BJ (cell line): ENCODE results near the gene YPEL1. TPM values are rescaled to one million over a fixed set of nuclear protein-coding genes. Genes with fewer than 3 reads are reported as not detected.
"Not testable (repeated sequence)": the region's sequence is repeated elsewhere in the genome, so short reads cannot be mapped to it uniquely, and the experiment has no call there.

Experiments used
- CTCF ChIA-PET: fragments of 350-600 bp; formaldehyde crosslinking; extraction: SDS; loops from one replicate; lab custom pipeline; 2021; ENCODE audit warnings: antibody characterized with exemption, inconsistent platforms; lab: Yijun Ruan, JAX
- POLR2A ChIA-PET: fragments of 300-600 bp; sonication (Branson Sonifier 250); formaldehyde crosslinking; extraction: SDS; loops from one replicate; lab custom pipeline; 2021; ENCODE audit warnings: antibody characterized with exemption; lab: Charles Lee
- DNase-seq: peaks from one replicate; pipeline ENCODE4 v3.0.0-alpha.2; 2011; ENCODE audit warnings: low read depth
- H3K27me3 ChIP-seq: 2 replicates; pipeline ENCODE4 v1.6.0; 2011; ENCODE audit warnings: low read length; ENCODE audit not compliant: control insufficient read depth, insufficient read depth
- H3K36me3 ChIP-seq: 2 replicates; pipeline ENCODE4 v1.5.1; 2011; ENCODE audit warnings: low read length; ENCODE audit not compliant: control insufficient read depth, insufficient read depth
- H3K4me3 ChIP-seq: 2 replicates; pipeline ENCODE4 v1.5.1; 2011; ENCODE audit warnings: low read depth, mild to moderate bottlenecking, control low read depth, low read length
- polyA plus RNA-seq: library from polyadenylated mRNA; depleted of rRNA; stranded (reverse); fragments of >200 nt; gene quantifications from 2 replicates; pipeline ENCODE4 v1.2.3, GENCODE V29; 2011
- TF ChIP-seq, protein P1 (sequence below): IDR thresholded peaks from 2 replicates; pipeline ENCODE4 v1.5.1; 2011; ENCODE audit warnings: low read depth, mild to moderate bottlenecking, control low read depth, inconsistent platforms, low read length, moderate library complexity; ENCODE audit not compliant: insufficient read depth

The YPEL1 gene
- polyA plus RNA-seq, 1 experiment = 0.69 TPM

DNA sequence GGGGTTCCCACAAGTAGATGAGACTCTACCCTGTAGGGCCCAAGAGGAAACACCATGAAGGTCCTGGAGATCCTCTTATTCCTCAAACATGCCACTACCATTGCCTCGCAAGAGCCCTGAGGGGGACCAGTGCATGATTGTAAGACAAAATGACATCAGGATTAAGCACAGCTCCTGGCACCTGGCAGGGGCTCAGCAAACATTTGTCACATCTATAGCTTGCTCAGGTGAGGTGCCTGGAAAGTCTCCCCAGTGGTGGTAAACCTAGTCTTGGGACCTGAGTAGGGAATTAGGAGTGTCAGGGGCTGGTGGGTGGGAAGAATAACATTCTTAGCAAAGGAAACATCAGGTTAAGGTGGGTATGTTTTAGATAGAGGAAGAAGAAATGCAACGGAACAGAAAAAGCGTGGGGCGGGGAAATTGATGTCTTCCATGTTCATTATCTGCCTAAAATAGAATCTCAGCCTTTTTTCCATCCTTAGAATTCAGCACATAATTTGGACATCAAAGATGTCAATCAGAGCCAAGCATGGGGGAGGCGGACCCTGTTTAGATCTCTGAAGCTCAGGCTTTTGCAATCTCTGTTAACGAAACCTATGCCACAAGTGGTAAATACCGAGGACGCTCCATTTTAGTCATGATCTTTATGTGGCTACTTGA is 924 bp downstream of the YPEL1 start:
- H3K27me3 ChIP-seq = peaks cover 3% of the 10 kb centered on the region
- ChIA-PET POLR2A (no interaction called here), CTCF (interaction anchor here (1.4 to 1.5 kb wide), 2 partner anchors 204 to 218 kb away, joined by 5 to 6 read pairs; partner anchors contain the start of gene PPM1F)
- TF ChIP-seq, protein P1, sequence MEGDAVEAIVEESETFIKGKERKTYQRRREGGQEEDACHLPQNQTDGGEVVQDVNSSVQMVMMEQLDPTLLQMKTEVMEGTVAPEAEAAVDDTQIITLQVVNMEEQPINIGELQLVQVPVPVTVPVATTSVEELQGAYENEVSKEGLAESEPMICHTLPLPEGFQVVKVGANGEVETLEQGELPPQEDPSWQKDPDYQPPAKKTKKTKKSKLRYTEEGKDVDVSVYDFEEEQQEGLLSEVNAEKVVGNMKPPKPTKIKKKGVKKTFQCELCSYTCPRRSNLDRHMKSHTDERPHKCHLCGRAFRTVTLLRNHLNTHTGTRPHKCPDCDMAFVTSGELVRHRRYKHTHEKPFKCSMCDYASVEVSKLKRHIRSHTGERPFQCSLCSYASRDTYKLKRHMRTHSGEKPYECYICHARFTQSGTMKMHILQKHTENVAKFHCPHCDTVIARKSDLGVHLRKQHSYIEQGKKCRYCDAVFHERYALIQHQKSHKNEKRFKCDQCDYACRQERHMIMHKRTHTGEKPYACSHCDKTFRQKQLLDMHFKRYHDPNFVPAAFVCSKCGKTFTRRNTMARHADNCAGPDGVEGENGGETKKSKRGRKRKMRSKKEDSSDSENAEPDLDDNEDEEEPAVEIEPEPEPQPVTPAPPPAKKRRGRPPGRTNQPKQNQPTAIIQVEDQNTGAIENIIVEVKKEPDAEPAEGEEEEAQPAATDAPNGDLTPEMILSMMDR = no peak
- no peak for DNase-seq
- no peaks in the 10 kb centered on the region for H3K36me3 ChIP-seq
- H3K4me3 ChIP-seq = peak overlapping the region; percentile 45

DNA sequence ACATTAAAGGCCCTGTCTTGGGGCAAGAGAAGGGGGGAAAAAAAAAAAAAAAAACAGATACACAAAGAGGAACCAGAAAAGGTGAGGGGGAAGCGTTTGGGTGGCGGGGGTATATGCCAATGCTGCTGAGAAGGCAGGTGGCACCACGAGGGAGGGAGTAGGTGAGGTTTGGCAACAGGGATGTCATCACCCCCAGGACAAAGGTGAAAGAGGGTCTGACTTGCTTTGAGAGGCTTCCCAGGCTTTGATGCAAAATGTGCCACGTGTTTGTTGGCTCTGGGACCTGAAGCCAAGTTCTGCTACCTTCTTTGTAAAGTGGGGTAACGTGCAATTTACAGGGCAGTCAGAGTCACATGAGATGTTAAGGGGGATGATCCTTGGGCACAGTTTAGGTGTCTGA is 4.1 kb downstream of the YPEL1 start:
- no peak for DNase-seq
- TF ChIP-seq, protein P1 = no peak
- peaks cover 3% of the 10 kb centered on the region for H3K27me3 ChIP-seq
- H3K36me3 ChIP-seq = no peaks in the 10 kb centered on the region
- POLR2A ChIA-PET = no interaction called here
- no peak overlapping the region for H3K4me3 ChIP-seq
- CTCF ChIA-PET = no interaction called here

DNA sequence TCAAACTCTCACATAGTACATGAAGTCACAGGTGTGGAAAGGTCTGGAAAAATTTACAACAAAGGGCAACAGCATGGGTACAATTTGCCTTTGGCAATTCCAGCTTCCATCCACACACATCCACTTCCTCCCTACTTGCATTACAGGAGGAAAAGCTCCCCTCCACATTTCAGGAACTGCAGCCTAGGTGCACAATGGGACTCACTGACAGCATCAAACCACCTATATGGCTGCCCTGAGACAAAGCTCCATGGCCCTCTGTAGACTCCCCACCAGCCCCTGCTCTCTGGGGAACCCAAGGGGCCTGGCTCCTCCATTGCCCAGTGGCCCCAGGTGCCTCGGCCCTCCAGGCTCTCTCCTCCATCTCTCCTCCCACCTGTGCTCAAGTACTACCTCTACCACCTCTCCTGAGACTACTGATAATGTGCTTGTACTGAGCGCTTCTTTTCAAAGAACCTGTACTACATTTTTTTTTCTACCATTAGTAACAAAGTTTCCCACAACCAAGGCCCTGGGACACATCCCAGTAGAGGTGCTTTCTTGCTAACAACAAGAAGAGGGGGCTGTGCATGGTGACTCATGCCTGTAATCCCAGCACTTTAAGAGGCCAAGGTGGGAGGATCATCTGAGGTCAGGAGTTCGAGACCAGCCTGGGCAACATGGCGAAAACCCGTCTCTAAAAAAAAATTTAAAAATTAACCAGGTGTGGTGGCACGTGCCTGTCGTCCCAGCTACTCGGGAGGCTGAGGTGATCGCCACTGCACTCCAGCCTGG is 4.9 kb downstream of the YPEL1 start:
- Histone ChIP-seq H3K36me3 (no peaks in the 10 kb centered on the region), H3K27me3 (peaks cover 3% of the 10 kb centered on the region), H3K4me3 (no peak overlapping the region)
- ChIA-PET POLR2A (no interaction called here), CTCF (no interaction called here)
- no peak for DNase-seq
- TF ChIP-seq, protein P1 = no peak

DNA sequence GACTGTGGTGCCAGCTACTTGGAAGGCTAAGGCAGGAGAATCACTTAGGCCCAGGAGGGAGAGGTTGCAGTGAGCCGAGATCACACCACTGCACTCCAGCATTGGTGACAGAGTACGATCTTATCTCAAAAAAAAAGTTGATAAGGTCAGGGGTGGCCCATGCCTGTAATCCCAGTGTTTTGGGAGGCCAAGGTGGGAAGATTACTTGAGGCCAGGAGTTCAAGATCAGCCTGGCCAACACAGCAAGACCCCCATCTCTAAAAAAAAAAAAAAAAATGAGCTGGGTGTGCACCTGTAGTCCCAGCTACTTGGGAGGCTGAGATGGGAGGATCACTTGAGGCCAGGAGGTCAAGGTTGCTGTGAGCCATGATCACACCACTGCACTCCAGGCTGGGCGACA is 6.4 kb downstream of the YPEL1 start:
- H3K36me3 ChIP-seq, H3K4me3 ChIP-seq, H3K27me3 ChIP-seq, DNase-seq, POLR2A ChIA-PET, CTCF ChIA-PET: not testable (repeated sequence)

DNA sequence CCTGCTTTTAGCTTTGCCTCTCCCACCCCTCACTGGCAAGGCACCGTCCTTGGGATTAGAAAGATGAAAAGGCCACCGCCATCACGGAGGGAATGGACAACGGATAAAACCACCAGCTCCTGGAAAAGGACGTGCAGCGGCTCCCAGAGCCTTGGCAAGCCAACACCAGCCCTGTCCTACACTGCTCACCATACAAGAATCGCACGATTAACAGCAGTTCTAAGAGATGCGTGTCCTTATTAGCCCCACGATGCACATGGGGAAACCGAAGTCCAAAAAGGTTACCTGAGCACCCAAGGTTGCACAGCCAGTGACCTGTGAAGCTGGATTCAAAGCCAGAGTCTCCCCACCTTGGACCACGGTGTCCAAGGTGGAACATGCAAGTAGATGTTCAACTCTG is 7.3 kb downstream of the YPEL1 start:
- Histone ChIP-seq H3K36me3 (no peaks in the 10 kb centered on the region), H3K4me3 (no peak overlapping the region), H3K27me3 (peaks cover under 1% of the 10 kb centered on the region; the same call in 1 of the 2 replicates)
- CTCF ChIA-PET = no interaction called here
- DNase-seq = no peak
- POLR2A ChIA-PET = no interaction called here
- TF ChIP-seq, protein P1 = no peak
